GM21825 (cell line): ENCODE data around the gene EGFL7.
"Not testable (repeated sequence)": the region's sequence is repeated elsewhere in the genome, so short reads cannot be mapped to it uniquely, and the experiment has no call there.

Experiments used
- ATAC-seq: cut with Tn5 transposase; IDR thresholded peaks from one replicate; pipeline ENCODE4 v1.9.1; 2021; ENCODE audit warnings: mild to moderate bottlenecking, moderate library complexity; ENCODE audit not compliant: unreplicated experiment

Gene EGFL7

GRCh38 chr9:136695955-136696354 is 33.2 kb downstream of the EGFL7 start:
- ATAC-seq, result no peak

DNA sequence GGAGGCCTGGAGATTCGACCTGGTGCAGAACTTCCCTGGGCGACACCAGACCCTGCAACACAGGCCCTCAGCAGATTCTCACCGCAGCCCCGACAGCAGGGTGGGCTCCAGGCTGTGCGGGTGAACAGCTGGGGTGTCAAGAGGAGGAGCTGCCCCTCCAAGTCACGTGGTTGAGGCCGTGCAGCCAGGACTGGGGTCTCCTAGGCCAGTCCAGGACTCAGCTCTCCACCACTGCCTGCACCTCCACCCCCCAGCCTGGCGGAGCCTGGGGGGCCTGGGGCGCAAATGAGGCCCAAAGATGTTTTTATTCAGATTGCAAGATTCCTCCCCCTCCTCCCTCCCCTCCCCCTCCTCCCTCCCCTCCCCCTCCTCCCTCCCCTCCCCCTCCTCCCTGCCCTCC is 33.8 kb downstream of the EGFL7 start:
- no peak for ATAC-seq

- ATAC-seq, result no peak
Measured at GRCh38 chr9:136697146-136697820, 34.6 kb downstream of the EGFL7 start.

GRCh38 chr9:136697821-136698526 is 35.3 kb downstream of the EGFL7 start:
- ATAC-seq, result no peak

DNA sequence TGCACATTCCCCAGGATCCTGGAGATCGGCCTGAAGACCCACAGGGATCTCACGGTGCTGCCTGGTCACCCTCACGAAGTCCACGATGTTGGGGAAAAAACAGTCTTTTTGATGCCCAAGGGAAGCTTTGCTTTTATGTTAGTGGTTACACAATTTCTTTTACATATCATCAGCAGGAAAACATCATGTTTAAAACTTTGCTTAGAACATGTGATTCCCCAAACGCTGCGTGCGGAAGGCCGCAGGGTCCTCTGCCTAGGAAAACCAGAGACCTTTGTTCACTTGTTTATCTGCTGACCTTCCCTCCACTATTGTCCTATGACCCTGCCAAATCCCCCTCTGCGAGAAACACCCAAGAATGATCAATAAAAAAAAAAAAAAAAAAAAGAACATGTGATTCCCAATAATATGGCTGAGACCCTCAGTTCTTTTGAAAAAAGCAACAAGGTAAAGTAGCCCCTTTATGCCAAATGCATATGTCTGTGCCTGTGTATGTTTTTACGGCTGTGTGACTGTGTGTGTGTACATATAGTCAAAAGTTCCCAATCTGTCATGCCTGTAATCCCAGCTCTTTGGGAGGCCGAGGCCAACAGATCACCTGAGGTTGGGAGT is 36.0 kb downstream of the EGFL7 start:
- ATAC-seq, result no peak

- ATAC-seq, result no peak
Measured at GRCh38 chr9:136700304-136700703, 37.6 kb downstream of the EGFL7 start.

GRCh38 chr9:136700959-136701667 is 38.4 kb downstream of the EGFL7 start:
- ATAC-seq, result peak; percentile 56

DNA sequence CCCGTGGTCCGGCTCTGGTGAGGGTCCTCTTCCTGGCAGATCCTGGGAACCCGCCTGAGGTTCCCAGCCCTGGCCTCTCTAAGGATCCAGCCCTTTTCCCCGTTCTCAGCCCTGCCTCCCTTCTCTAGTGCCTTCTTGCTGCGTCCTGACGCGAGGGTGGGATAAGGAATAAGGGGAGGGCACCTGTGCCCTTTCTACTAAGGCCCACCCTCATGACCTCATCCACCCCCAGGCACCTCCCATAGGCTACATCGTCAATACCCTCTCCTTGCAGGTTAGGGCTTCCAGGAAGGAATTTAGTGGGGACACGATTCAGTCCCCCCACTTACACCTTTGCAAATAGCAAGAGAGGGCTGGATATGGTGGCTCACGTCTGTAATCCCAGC is 38.9 kb downstream of the EGFL7 start:
- ATAC-seq, result peak; percentile 9

DNA sequence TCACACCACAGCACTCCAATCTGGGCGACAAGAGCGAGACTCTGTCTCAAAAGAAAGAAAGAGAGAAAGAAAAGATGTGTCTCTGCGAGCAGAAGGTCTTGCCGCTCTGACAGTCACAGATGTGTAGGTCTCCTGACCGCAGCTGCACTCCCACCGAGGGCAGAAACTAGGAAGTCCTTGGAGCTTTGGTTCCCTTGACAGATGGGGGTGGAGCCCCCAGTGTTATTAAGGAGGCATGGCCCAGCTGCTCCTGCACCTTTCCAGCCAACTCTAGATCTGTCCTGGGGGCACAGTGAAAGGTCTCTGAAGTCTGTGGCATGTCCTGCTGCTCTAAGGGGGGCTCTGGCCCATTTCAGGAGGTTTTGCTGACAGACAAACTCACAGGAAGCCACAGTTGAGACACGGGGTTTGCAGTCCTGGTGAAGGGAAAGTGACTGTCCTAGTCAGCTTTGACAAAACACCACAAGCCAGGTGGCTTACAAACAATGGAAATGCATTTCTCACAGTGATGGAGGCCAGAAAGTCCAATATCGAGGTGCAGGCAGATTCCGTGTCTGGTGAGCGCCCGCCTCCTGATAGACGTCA is 40.7 kb downstream of the EGFL7 start:
- ATAC-seq, result no peak

DNA sequence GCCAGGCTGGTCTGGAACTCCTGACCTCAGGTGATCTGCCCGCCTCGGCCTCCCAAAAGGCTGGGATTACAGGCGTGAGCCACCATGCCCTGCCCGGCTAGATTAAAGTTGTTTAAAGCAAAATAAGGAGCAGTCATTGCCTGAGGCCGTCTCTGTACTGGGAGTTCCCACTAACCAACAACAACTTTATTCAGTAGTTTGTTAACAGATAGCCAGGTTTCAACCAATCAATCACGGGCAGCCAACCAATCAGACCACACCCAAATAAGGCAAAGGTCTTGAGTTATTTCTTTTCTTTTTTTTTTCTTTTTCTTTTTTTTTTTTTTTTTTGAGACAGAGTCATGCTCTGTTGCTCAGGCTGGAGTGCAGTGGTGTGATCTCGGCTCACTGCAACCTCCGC is 42.0 kb downstream of the EGFL7 start:
- not testable (repeated sequence) for ATAC-seq

- ATAC-seq, result no peak
Measured at GRCh38 chr9:136705564-136705963, 42.8 kb downstream of the EGFL7 start.

DNA sequence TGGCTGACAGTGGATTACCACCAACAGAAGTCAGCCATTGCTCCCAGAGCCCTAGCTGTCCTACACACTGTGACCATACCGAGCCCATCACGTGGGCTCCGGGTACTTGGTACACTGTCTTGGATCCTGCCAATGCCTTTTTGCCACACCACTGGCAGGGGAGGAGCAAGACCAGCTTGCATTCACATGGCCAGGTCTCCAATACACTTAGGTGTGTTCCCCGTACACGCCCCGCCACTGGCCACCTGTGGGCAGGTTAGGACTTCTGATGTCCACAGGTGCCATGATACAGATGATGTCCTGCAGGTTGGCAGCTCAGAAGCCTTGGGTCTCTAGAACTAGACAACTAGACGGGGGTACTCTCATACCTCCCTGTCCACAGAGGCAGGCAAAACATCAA is 44.3 kb downstream of the EGFL7 start:
- ATAC-seq, result no peak

DNA sequence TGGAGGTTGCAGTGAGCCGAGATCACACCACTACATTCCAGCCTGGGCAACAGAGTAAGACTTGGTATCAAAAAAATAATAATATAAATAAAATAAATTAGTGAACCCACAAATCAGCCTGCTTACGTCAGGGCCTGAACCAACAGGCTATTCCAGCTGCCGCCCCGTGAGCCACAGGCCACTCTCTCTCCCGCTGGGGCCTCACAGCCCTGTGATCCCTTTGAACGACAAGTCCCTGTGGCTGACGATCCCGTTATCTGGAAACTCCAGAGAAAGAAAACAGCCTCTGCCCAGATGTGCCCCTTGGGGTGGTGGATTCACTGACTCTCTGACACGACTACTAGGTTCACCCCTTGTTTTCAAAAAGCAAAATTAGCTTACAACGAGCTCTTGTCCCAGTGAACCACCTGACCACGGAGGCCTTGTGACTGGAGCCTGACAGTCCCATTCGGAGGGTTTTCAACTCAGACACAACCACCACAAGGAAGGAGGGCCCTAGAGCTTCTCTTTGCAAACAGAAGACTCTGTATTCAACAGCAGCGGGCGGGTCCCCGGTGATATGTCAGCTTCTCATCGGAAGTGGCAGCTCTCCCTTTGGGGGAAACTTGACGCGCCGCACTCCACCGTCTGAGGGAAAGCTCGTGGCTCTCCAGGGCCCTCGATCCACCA is 45.3 kb downstream of the EGFL7 start:
- no peak for ATAC-seq

- ATAC-seq, result no peak
Measured at GRCh38 chr9:136709454-136710109, 46.9 kb downstream of the EGFL7 start.

- no peak for ATAC-seq
Measured at GRCh38 chr9:136710543-136710942, 47.8 kb downstream of the EGFL7 start.

DNA sequence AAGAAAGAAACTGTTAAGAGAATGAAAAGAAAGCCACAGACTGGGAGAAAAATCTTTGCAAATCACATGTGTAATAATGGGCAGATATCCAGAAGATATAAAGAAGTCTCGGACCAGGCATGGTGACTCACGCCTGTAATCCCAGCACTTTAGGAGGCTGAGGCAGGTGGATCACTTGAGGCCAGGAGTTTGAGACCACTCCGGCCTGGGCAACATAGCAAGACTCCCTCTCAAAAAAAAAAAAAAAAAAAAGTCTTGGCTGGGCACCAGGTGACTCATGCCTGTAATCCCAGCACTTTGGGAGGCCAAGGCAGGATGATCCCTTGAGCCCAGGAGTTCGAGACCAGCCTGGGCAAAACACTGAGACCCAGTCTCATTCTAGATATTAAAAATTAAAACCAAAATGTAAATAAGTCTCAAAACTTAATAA is 48.5 kb downstream of the EGFL7 start:
- ATAC-seq, result not testable (repeated sequence)

- no peak for ATAC-seq
Measured at GRCh38 chr9:136711751-136712689, 49.3 kb downstream of the EGFL7 start, which contains the start of gene DIPK1B. TSS of gene DIPK1B (plus strand) at chr9:136712572. CDS start at chr9:136712666, 94 bp downstream.

DNA sequence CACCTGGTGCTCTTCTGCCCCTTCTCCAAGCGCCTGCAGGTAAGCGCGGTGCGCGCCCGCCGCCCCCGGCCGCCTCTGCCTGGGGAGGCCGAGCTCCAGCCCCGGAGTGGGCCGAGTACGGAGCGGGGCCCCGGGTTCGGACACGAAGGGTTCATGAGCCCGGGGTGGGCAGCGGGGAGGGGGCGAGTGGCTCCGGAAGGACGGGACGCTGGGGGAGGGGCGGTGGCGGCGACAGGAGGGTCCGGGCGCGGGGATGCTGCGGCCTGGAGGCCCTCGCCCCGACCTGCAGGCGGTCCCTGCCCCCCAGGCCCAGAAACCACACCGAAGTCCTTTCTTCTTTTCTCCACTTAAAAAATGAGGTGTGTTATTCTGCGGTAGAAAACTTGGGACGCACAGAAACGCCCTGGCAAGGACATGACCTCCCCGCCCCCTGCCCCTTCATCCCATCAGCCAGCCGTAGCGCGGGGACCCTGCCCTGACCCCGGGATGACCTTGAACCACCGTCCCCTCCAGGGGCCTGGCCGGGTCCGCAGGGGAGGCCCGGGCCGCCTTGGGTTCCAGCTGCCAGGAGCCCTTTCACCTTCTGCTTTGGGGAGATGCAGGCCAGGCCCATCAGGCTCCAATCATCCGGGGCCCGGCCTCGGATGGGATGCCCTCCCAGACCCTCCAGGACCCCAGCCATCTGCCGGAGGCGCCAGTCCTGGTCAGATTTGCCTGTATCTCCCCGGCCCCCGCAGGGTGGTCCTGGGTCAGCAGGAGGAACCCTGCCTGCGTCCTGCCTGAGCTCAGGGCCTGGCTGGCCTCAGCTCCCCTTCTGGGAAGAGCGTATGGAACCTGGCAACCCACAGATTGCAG is 50.2 kb downstream of the EGFL7 start:
- ATAC-seq, result no peak
